ENCODE data around the gene KATNA1.
A peak's percentile ranks its signal among the peaks of the same experiment; 100 is the strongest.

The KATNA1 gene

GRCh38 chr6:149615805-149616204 lies 32.7 kb downstream of the KATNA1 start:
- no peak overlapping the region for H3K4me3 ChIP-seq (ENCODE audit: control insufficient read depth, low read depth, low read length)
- DNase-seq (ENCODE audit: low read depth) = no peak
- TF ChIP-seq CTCF (conservative IDR thresholded peaks at IDR 0.05; ENCODE audit: control insufficient read depth, insufficient read depth, low read depth, low read length) = no peak

GRCh38 chr6:149614337-149614736 lies 34.2 kb downstream of the KATNA1 start:
- TF ChIP-seq CTCF (conservative IDR thresholded peaks at IDR 0.05; ENCODE audit: control insufficient read depth, insufficient read depth, low read depth, low read length) = no peak
- DNase-seq (ENCODE audit: low read depth) = peak; percentile 45

GRCh38 chr6:149608381-149608982 lies 40.0 kb downstream of the KATNA1 start:
- no peak for TF ChIP-seq CTCF (conservative IDR thresholded peaks at IDR 0.05; ENCODE audit: control insufficient read depth, insufficient read depth, low read depth, low read length)
- no peak for DNase-seq (ENCODE audit: low read depth)
- H3K4me3 ChIP-seq (ENCODE audit: control insufficient read depth, low read depth, low read length) = no peak overlapping the region

More at GRCh38 chr6:149614337-149614736, 34.2 kb downstream of the KATNA1 start:
- H3K4me3 ChIP-seq (ENCODE audit: control insufficient read depth, low read depth, low read length) = no peak overlapping the region

- DNase-seq (ENCODE audit: low read depth) = no peak
- TF ChIP-seq CTCF (conservative IDR thresholded peaks at IDR 0.05; ENCODE audit: control insufficient read depth, insufficient read depth, low read depth, low read length) = no peak
- H3K4me3 ChIP-seq (ENCODE audit: control insufficient read depth, low read depth, low read length) = no peak overlapping the region
Measured at GRCh38 chr6:149600508-149600907, 48.0 kb downstream of the KATNA1 start.

GRCh38 chr6:149593408-149593807 lies 55.1 kb downstream of the KATNA1 start:
- DNase-seq (ENCODE audit: low read depth) = no peak
- TF ChIP-seq CTCF (conservative IDR thresholded peaks at IDR 0.05; ENCODE audit: control insufficient read depth, insufficient read depth, low read depth, low read length) = no peak
- no peak overlapping the region for H3K4me3 ChIP-seq (ENCODE audit: control insufficient read depth, low read depth, low read length)

- DNase-seq (ENCODE audit: low read depth) = no peak
- no peak overlapping the region for H3K4me3 ChIP-seq (ENCODE audit: control insufficient read depth, low read depth, low read length)
- no peak for TF ChIP-seq CTCF (conservative IDR thresholded peaks at IDR 0.05; ENCODE audit: control insufficient read depth, insufficient read depth, low read depth, low read length)
Measured at GRCh38 chr6:149592983-149593382, 55.5 kb downstream of the KATNA1 start.

- no peak for TF ChIP-seq CTCF (conservative IDR thresholded peaks at IDR 0.05; ENCODE audit: control insufficient read depth, insufficient read depth, low read depth, low read length)
- no peak overlapping the region for H3K4me3 ChIP-seq (ENCODE audit: control insufficient read depth, low read depth, low read length)
- no peak for DNase-seq (ENCODE audit: low read depth)
Measured at GRCh38 chr6:149586149-149586548, 62.4 kb downstream of the KATNA1 start.
